HUES64 (cell line): ENCODE data around the gene NBPF6.
"Not testable (repeated sequence)": the region's sequence is repeated elsewhere in the genome, so short reads cannot be mapped to it uniquely, and the experiment has no call there.

Experiments
- H3K27ac ChIP-seq: 2 replicates; pipeline ENCODE4 v1.7.0; 2013; ENCODE audit warnings: low read depth, low read length, inconsistent platforms
- H3K27me3 ChIP-seq: 2 replicates; pipeline ENCODE4 v1.6.1; 2013; ENCODE audit warnings: mild to moderate bottlenecking, low read length; ENCODE audit not compliant: insufficient read depth
- H3K36me3 ChIP-seq: 2 replicates; pipeline ENCODE4 v1.6.1; 2013; ENCODE audit warnings: mild to moderate bottlenecking, low read length; ENCODE audit not compliant: insufficient read depth
- H3K4me1 ChIP-seq: 2 replicates; pipeline ENCODE4 v1.6.1; 2013; ENCODE audit warnings: mild to moderate bottlenecking, low read length, moderate library complexity; ENCODE audit not compliant: insufficient read depth
- H3K4me3 ChIP-seq: 2 replicates; pipeline ENCODE4 v1.5.1; 2013; ENCODE audit warnings: mild to moderate bottlenecking, low read length, moderate library complexity
- H3K9ac ChIP-seq: 2 replicates; pipeline ENCODE4 v1.6.1; 2013; ENCODE audit warnings: mild to moderate bottlenecking, low read depth, low read length
- H3K9me3 ChIP-seq: 2 replicates; pipeline ENCODE4 v1.6.1; 2013; ENCODE audit warnings: low read depth, low read length; ENCODE audit not compliant: insufficient read depth
- WGBS: fragments of 150-250, 120-280 bp; methylation state at CpG from one replicate; pipeline ENCODE4 v1.1.7; 2013; ENCODE audit warnings: missing lambda C conversion rate; 5-methylcytosine and 5-hydroxymethylcytosine counted together

NBPF6 gene

GRCh38 chr1:108463962-108464361 lies 13.8 kb downstream of the NBPF6 start:
- not testable (repeated sequence) for H3K9me3 ChIP-seq, H3K9ac ChIP-seq, H3K27ac ChIP-seq, H3K4me1 ChIP-seq, H3K4me3 ChIP-seq, H3K36me3 ChIP-seq, H3K27me3 ChIP-seq
- WGBS, result no CpG with 5 or more reads among the region's 3 CpGs

GRCh38 chr1:108466166-108466565 lies 16.0 kb downstream of the NBPF6 start:
- H3K27me3 ChIP-seq, result not testable (repeated sequence)
- WGBS, result no CpG with 5 or more reads among the region's 8 CpGs

GRCh38 chr1:108467155-108467554 lies 17.0 kb downstream of the NBPF6 start:
- not testable (repeated sequence) for H3K4me1 ChIP-seq, H3K9ac ChIP-seq, H3K9me3 ChIP-seq, H3K36me3 ChIP-seq, H3K4me3 ChIP-seq, H3K27ac ChIP-seq, H3K27me3 ChIP-seq
- WGBS, result 100% methylated on average over 1 of the region's 5 CpGs

More at GRCh38 chr1:108466166-108466565, 16.0 kb downstream of the NBPF6 start:
- H3K4me3 ChIP-seq, H3K27ac ChIP-seq, H3K9me3 ChIP-seq, H3K4me1 ChIP-seq, H3K36me3 ChIP-seq, H3K9ac ChIP-seq: not testable (repeated sequence)

GRCh38 chr1:108470750-108471149 lies 20.6 kb downstream of the NBPF6 start:
- H3K9ac ChIP-seq, H3K9me3 ChIP-seq, H3K4me3 ChIP-seq, H3K36me3 ChIP-seq, H3K27ac ChIP-seq, H3K27me3 ChIP-seq, H3K4me1 ChIP-seq: not testable (repeated sequence)
- WGBS, result 82% methylated on average over 4 of the region's 4 CpGs

- H3K27me3 ChIP-seq, result not testable (repeated sequence)
Measured at GRCh38 chr1:108474516-108474915, 24.4 kb downstream of the NBPF6 start.

GRCh38 chr1:108478429-108479015 lies 28.4 kb downstream of the NBPF6 start:
- H3K9ac ChIP-seq, result no peak overlapping the region
- H3K27ac ChIP-seq, result no peak overlapping the region
- 86% methylated on average over 2 of the region's 2 CpGs for WGBS
- no peaks in the 10 kb centered on the region for H3K4me1 ChIP-seq
- H3K27me3 ChIP-seq, result no peaks in the 10 kb centered on the region
- peaks cover 20% of the 10 kb centered on the region for H3K9me3 ChIP-seq
- no peaks in the 10 kb centered on the region for H3K36me3 ChIP-seq
- no peak overlapping the region for H3K4me3 ChIP-seq

More at GRCh38 chr1:108474516-108474915, 24.4 kb downstream of the NBPF6 start:
- H3K9me3 ChIP-seq, result peaks cover 16% of the 10 kb centered on the region
- H3K4me3 ChIP-seq, H3K27ac ChIP-seq, H3K4me1 ChIP-seq, H3K9ac ChIP-seq, H3K36me3 ChIP-seq: not testable (repeated sequence)
- WGBS, result 85% methylated on average over 6 of the region's 6 CpGs

- 96% methylated on average over 1 of the region's 1 CpG for WGBS
- Histone ChIP-seq H3K36me3 (no peaks in the 10 kb centered on the region), H3K4me3 (no peak overlapping the region)
Measured at GRCh38 chr1:108482708-108483107, 32.6 kb downstream of the NBPF6 start.

GRCh38 chr1:108485990-108486389 lies 35.8 kb downstream of the NBPF6 start:
- H3K4me1 ChIP-seq, H3K4me3 ChIP-seq, H3K36me3 ChIP-seq, H3K9ac ChIP-seq, H3K27me3 ChIP-seq, H3K27ac ChIP-seq: not testable (repeated sequence)
- 86% methylated on average over 5 of the region's 5 CpGs for WGBS
- H3K9me3 ChIP-seq, result peaks cover 25% of the 10 kb centered on the region

More at GRCh38 chr1:108482708-108483107, 32.6 kb downstream of the NBPF6 start:
- Histone ChIP-seq H3K27me3 (no peaks in the 10 kb centered on the region), H3K4me1 (no peaks in the 10 kb centered on the region), H3K9ac (no peak overlapping the region), H3K9me3 (peaks cover 44% of the 10 kb centered on the region), H3K27ac (no peak overlapping the region)

- not testable (repeated sequence) for H3K36me3 ChIP-seq, H3K4me3 ChIP-seq, H3K9ac ChIP-seq, H3K27ac ChIP-seq, H3K4me1 ChIP-seq, H3K27me3 ChIP-seq
- peaks cover 25% of the 10 kb centered on the region for H3K9me3 ChIP-seq
- 91% methylated on average over 11 of the region's 11 CpGs for WGBS
Measured at GRCh38 chr1:108486707-108487106, 36.6 kb downstream of the NBPF6 start.

GRCh38 chr1:108495008-108495407 lies 44.9 kb downstream of the NBPF6 start:
- not testable (repeated sequence) for H3K4me1 ChIP-seq, H3K36me3 ChIP-seq, H3K9me3 ChIP-seq, H3K27ac ChIP-seq, H3K4me3 ChIP-seq, H3K9ac ChIP-seq, H3K27me3 ChIP-seq
- 100% methylated on average over 1 of the region's 1 CpG for WGBS

GRCh38 chr1:108496856-108497255 lies 46.7 kb downstream of the NBPF6 start:
- H3K27me3 ChIP-seq, H3K4me3 ChIP-seq, H3K9ac ChIP-seq, H3K36me3 ChIP-seq, H3K27ac ChIP-seq, H3K4me1 ChIP-seq, H3K9me3 ChIP-seq: not testable (repeated sequence)
- WGBS, result 83% methylated on average over 3 of the region's 4 CpGs

- Histone ChIP-seq H3K27ac (no peak overlapping the region), H3K4me3 (no peak overlapping the region), H3K9me3 (no peaks in the 10 kb centered on the region)
Measured at GRCh38 chr1:108502138-108502537, 52.0 kb downstream of the NBPF6 start.

More at GRCh38 chr1:108502138-108502537, 52.0 kb downstream of the NBPF6 start:
- no peaks in the 10 kb centered on the region for H3K27me3 ChIP-seq
- no peak overlapping the region for H3K9ac ChIP-seq
- H3K4me1 ChIP-seq, result peaks cover 6% of the 10 kb centered on the region; the same call in 1 of the 2 replicates
- WGBS, result 92% methylated on average over 2 of the region's 2 CpGs
- H3K36me3 ChIP-seq, result no peaks in the 10 kb centered on the region
